GM18951 (cell line): ENCODE results near the gene LAMTOR5.
"Not testable (repeated sequence)": the region's sequence is repeated elsewhere in the genome, so short reads cannot be mapped to it uniquely, and the experiment has no call there.

Source experiments
- POLR2A ChIP-seq: IDR thresholded peaks from 4 replicates; pipeline ENCODE4 v1.6.1; 2011; ENCODE audit warnings: mild to moderate bottlenecking; ENCODE audit not compliant: insufficient read length, insufficient read depth; ENCODE audit errors: extremely low read depth
- in situ Hi-C: fragments of 300-500 bp; cut with MboI; formaldehyde crosslinking; loops from one replicate; pipeline ENCODE4 v1.12.0; 2022; ENCODE audit warnings: low sequenced_read_pairs, mixed read lengths, inconsistent platforms; ENCODE audit not compliant: unreplicated experiment

LAMTOR5 gene

DNA sequence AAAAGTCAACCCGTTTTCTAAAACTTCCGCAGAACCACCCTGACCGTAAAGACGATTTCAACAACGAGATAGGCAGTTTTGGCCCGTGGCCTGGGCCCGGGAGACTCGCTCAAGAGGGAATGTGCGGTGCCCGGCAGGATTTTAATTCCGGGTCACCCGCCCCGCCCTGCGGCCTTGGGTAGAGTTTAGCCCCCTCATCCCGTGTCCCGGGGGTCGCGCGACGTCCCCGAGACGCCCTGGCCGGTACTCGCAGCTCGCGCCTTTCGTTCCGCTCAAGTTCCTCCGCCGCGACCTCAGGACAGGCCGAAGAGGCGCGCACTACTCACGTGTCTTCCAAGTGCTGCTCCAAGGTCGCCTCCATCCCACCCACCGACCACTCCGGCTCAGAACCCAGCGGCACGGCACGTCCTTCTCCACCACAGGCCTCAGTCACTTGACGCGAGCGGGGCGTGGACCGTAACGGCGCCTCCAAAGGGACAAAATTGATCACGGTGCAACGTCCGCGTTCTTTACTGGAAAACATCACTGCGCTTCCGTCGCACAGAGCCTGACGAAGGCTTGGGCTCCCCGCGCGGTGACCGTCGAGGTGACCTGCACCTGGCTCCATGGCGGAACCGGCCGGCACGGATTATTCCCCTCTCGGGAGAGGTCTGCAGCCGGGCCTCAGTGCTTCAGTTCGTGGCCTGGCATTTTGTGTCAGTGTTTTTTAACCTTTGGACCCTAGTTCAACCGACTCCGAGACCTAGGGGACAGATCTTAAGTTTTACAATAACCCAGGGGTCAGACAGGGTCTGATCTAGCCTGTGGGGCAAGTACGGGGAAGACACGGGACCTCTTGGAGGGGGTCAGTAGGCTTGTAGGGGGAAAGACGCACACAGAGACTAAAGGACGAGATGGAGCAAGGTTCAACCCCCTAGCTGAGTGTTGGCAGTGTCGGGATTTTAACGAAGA lies at the start of gene LAMTOR5:
Gene LAMTOR5, minus strand, starts transcription at position 435 of the 951 bp plus-strand sequence. Its CDS starts 74 bp downstream, at position 361.
- in situ Hi-C loops: no loop called here
- peak; percentile 86 for TF ChIP-seq POLR2A

- in situ Hi-C loops: loop anchor here (10.0 kb wide), 1 partner anchor 152 kb away; no protein-coding TSS in a partner anchor
- no peak for TF ChIP-seq POLR2A
These were observed 49.7 kb upstream of the LAMTOR5 start for GRCh38 chr1:110457206-110457605.

DNA sequence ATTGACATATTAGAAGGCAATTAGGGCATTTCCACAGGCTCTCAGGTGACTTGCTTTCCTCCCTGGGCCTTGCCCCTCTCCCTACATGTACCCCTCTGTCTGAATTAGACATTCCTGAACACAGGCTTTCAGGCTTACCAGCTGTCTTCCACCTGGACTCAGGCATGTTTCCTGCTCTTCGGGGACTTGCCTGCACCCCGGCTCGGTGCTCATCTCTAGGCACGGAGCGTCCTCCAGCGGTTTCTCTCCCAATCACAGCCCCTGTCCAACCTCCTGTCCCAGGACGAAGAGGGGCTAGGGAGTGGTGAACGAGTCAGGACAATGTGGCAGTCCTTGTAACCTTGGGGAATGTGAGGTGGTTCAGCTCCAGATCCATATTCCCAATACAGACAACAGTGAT lies 47.7 kb upstream of the LAMTOR5 start:
- in situ Hi-C loops: loop anchor here (10.0 kb wide), 1 partner anchor 150 kb away; no protein-coding TSS in a partner anchor
- no peak for TF ChIP-seq POLR2A

- in situ Hi-C loops: loop anchor here (10.0 kb wide), 1 partner anchor 150 kb away; no protein-coding TSS in a partner anchor
- no peak for TF ChIP-seq POLR2A
These were observed 46.8 kb upstream of the LAMTOR5 start for GRCh38 chr1:110454328-110454727.

GRCh38 chr1:110453829-110454228 lies 46.3 kb upstream of the LAMTOR5 start:
- TF ChIP-seq POLR2A: no peak
- in situ Hi-C loops: loop anchor here (10.0 kb wide), 1 partner anchor 149 kb away; no protein-coding TSS in a partner anchor

DNA sequence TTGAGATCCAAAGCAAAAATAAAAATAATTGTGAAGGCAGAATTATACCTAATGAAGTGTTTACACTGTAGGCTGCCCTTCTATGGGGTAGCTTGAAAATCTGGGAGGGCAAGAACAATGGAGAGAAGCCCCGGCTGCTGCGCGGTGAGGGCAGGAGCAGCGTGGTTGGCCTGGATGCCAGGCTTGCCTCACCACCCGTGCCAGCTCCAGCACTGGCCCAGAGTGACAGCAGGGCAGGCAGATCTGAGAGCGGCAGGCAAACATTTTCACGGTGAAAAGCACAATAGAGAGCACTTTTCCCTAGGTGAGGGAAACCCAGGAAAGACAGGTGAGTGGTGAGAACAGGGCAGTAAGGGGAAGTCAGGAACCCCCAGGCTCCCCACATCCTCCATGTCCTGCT lies 44.8 kb upstream of the LAMTOR5 start:
- in situ Hi-C loops: loop anchor here (10.0 kb wide), 1 partner anchor 148 kb away; no protein-coding TSS in a partner anchor

DNA sequence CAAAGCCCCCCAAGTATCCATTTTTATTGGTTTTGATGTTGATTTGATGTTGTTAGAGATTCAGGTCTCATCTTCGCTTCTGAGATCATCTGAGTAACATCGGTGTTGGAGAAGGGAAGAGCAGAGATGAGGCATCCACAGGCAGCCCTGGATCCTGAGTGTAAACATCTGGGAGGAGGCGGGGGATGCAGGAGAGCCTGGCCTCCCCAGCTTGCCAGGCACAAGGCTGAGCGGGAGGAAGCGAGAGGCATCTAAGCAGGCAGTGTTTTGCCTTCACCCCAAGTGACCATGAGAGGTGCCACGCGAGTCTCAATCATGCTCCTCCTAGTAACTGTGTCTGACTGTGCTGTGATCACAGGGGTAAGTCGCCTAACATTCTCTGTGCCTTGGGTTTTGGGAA lies 43.4 kb upstream of the LAMTOR5 start, which contains the start of gene PROK1:
Gene PROK1, plus strand, starts transcription at position 221 of the 400 bp plus-strand sequence. Its CDS starts 68 bp downstream, at position 289.
- in situ Hi-C loops: loop anchor here (10.0 kb wide), 1 partner anchor 146 kb away; no protein-coding TSS in a partner anchor

More for the DNA sequence above, 44.8 kb upstream of the LAMTOR5 start:
- TF ChIP-seq POLR2A: no peak

GRCh38 chr1:110449661-110450651 lies 42.5 kb upstream of the LAMTOR5 start:
- no peak for TF ChIP-seq POLR2A
- in situ Hi-C loops: loop anchor here (10.0 kb wide), 1 partner anchor 145 kb away; no protein-coding TSS in a partner anchor

More for the DNA sequence above, 43.4 kb upstream of the LAMTOR5 start, which contains the start of gene PROK1:
- no peak for TF ChIP-seq POLR2A

DNA sequence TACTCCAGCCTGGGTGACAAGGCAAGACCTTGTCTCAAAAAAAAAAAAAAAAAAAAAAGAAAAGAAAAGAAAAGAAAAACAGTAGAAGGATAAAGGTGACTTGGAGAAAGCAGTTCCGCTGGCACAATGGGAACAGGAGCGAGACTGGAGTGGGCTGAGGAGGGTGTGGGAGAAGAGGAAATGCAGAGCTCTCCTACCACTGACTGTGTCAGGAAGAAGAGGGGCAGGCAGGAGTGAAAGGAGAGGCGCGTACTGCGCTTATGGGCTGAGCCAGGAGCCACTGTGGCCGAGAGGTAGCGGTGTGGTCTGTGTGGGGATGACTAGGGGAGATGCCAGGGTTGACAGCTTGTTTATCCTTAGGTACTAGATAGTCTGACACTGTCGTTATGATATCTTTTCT lies 37.1 kb upstream of the LAMTOR5 start:
- in situ Hi-C loops: no loop called here
- TF ChIP-seq POLR2A: no peak

DNA sequence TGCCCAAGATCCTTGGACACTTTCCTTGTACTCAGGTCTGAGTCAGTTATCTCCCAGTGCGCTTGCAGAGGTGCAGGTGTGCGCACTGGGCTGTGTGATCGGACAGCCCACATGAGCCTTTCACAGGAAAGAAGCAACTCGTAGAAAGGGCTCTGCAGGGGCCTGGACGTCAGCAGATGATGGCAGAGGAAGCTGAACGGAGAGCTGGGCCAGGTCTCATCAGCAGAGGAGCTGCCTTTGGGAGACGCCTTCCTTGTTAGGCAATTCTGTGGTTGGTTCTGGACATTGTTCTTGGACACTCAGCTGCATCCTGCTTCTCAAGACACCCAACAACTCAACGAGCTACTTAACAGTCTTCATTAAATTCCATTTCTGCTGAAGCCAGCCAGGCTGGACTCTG lies 36.0 kb upstream of the LAMTOR5 start:
- TF ChIP-seq POLR2A: no peak

GRCh38 chr1:110441888-110442287 lies 34.4 kb upstream of the LAMTOR5 start:
- TF ChIP-seq POLR2A: no peak
- in situ Hi-C loops: no loop called here

More for the DNA sequence above, 36.0 kb upstream of the LAMTOR5 start:
- in situ Hi-C loops: no loop called here

GRCh38 chr1:110440877-110441276 lies 33.4 kb upstream of the LAMTOR5 start:
- no peak for TF ChIP-seq POLR2A
- in situ Hi-C loops: no loop called here

DNA sequence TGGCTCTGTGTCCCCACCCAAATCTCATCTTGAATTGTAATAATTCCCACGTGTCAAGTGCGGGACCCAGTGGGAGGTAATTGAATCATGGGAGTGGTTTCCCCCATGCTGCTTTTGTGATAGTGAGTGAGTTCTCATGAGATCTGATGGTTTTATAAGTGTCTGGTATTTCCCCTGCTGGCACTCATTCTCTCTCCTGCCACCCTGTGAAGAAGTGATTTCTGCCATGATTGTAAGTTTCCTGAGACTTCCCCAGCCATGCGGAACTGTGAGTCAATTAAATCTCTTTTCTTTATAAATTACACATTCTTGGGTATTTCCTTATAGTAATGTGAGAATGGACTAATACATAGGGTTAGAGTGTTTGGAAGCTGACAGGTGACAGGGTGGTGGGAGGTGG lies 32.4 kb upstream of the LAMTOR5 start:
- in situ Hi-C loops: not testable (repeated sequence)
